K562 (cell line): ENCODE results near the gene TBC1D5. TPM values are rescaled to one million over a fixed set of nuclear protein-coding genes. Genes with fewer than 3 reads are reported as not detected.
A peak's percentile ranks its signal among the peaks of the same experiment; 100 is the strongest.

ENCODE experiments used
- CBX3 ChIP-seq, 2 experiments: IDR thresholded peaks; 1 replicate in 1 of 2; 2 replicates in 1 of 2; pipeline ENCODE4 v1.6.1; 2012; ENCODE audit warnings: inconsistent platforms in 2 of 2, low read length in 2 of 2, borderline replicate concordance in 1 of 2, control low read depth in 1 of 2
- EP300 ChIP-seq: IDR thresholded peaks from 2 replicates; pipeline ENCODE4 v1.6.1; 2012; ENCODE audit warnings: low read length, improper control_type of control experiment
- KLF6 ChIP-seq: fragments of 250-450 bp; sonication (Bioruptor Pico); IDR thresholded peaks from 2 replicates; pipeline ENCODE4 v1.4.0; 2020; ENCODE audit warnings: mild to moderate bottlenecking, moderate library complexity, borderline replicate concordance
- NR2C1 ChIP-seq, 2 experiments: fragments of 450-650 bp; IDR thresholded peaks; 2 replicates each; pipeline ENCODE4 v1.6.1; 2017; ENCODE audit warnings: mild to moderate bottlenecking in 2 of 2, antibody characterized with exemption in 1 of 2, inconsistent platforms in 1 of 2, missing compliant biosample characterization in 1 of 2, missing genetic modification characterization in 1 of 2
- PKNOX1 ChIP-seq: fragments of 450-650 bp; IDR thresholded peaks from 2 replicates; pipeline ENCODE4 v1.6.1; 2016
- POLR2AphosphoS5 ChIP-seq: IDR thresholded peaks from 2 replicates; pipeline ENCODE4 v1.6.1; 2011; ENCODE audit warnings: mild to moderate bottlenecking, low read depth, low read length, moderate library complexity; ENCODE audit not compliant: control insufficient read depth, insufficient read depth
- POLR2B ChIP-seq: fragments of 450-650 bp; IDR thresholded peaks from 2 replicates; pipeline ENCODE4 v1.6.1; 2018; ENCODE audit warnings: low read depth; ENCODE audit not compliant: partially characterized antibody
- RBBP5 ChIP-seq: fragments of 200-600 bp; sonication (generic); IDR thresholded peaks from 2 replicates; pipeline ENCODE4 v1.6.1; 2012; ENCODE audit warnings: borderline replicate concordance, mild to moderate bottlenecking, low read length, control low read depth, inconsistent platforms; ENCODE audit not compliant: insufficient read depth, poor library complexity, severe bottlenecking
- SMARCA4 ChIP-seq: fragments of 450-650 bp; IDR thresholded peaks from 2 replicates; pipeline ENCODE4 v1.6.1; 2016
- SMARCE1 ChIP-seq: fragments of 450-650 bp; IDR thresholded peaks from 2 replicates; pipeline ENCODE4 v1.7.1; 2016; ENCODE audit warnings: mild to moderate bottlenecking
- SUPT5H ChIP-seq: fragments of 450-650 bp; IDR thresholded peaks from 2 replicates; pipeline ENCODE4 v1.6.1; 2016
- ZEB2 ChIP-seq: fragments of 450-650 bp; IDR thresholded peaks from 2 replicates; pipeline ENCODE4 v1.6.1; 2016
- polyA plus RNA-seq, 8 experiments: library from polyadenylated mRNA; depleted of rRNA in 4 of 8; stranded (reverse) in 5 of 8; unstranded in 3 of 8; fragments of >200 nt; fragmentation: Nextera tagmentation in 2 of 8; fragmentation: Illumina TruSeq in 1 of 8; extraction: Ambion mirVana in 2 of 8; extraction: Trizol in 1 of 8; gene quantifications; 2 replicates each; pipeline versions ENCODE4 v1.2.1 to v1.2.3, GENCODE V29; 2011 to 2014; ENCODE audit warnings: inconsistent platforms in 1 of 8, missing spikeins in 1 of 8
- total RNA-seq, 7 experiments: library from RNA; depleted of rRNA in 6 of 7; stranded (reverse); fragments of >200 nt in 6 of 7; fragmentation: Illumina TruSeq in 2 of 7; extraction: Trizol in 2 of 7; gene quantifications; 2 replicates each; pipeline versions ENCODE4 v1.2.1 to v1.2.3, GENCODE V29; 2011 to 2021; ENCODE audit warnings: low replicate concordance in 1 of 7
- TF ChIP-seq, protein P1 (sequence below), 2 experiments: fragments of 450-650 bp; conservative IDR thresholded peaks; 2 replicates each; pipeline ENCODE4 v1.6.1; 2017; ENCODE audit warnings: mild to moderate bottlenecking in 2 of 2, moderate library complexity in 2 of 2
- TF ChIP-seq, protein P2 (sequence below): fragments of 250-450 bp; sonication (Bioruptor Pico); IDR thresholded peaks from 2 replicates; pipeline ENCODE4 v1.4.0; 2020; ENCODE audit warnings: borderline replicate concordance
- TF ChIP-seq, protein P3 (sequence below): sonication (generic); formaldehyde crosslinking; IDR thresholded peaks from 2 replicates; pipeline ENCODE4 v1.8.1; 2023; ENCODE audit warnings: mild to moderate bottlenecking, missing genetic modification reagents, moderate library complexity
- TF ChIP-seq, protein P4 (sequence below), 3 experiments: IDR thresholded peaks in 2 of 3; conservative IDR thresholded peaks in 1 of 3; 2 replicates each; pipeline ENCODE4 v1.5.1; 2011 to 2012; ENCODE audit warnings: low read length in 3 of 3, mild to moderate bottlenecking in 3 of 3, control low read depth in 2 of 3, improper control_type of control experiment in 1 of 3, inconsistent platforms in 1 of 3, low read depth in 1 of 3, mixed read lengths in 1 of 3, moderate library complexity in 1 of 3; ENCODE audit not compliant: insufficient read depth in 2 of 3
- TF ChIP-seq, protein P5 (sequence below): fragments of 450-650 bp; IDR thresholded peaks from 2 replicates; pipeline ENCODE4 v1.6.1; 2016; ENCODE audit warnings: low read depth, mild to moderate bottlenecking, moderate library complexity

Gene TBC1D5
- total and polyA plus RNA-seq, 9 of the 15 experiments (the other 6 are each of a cell fraction or from before 2014, with no cell fraction given): 2.9 to 38.1 (median 25.6) TPM

DNA sequence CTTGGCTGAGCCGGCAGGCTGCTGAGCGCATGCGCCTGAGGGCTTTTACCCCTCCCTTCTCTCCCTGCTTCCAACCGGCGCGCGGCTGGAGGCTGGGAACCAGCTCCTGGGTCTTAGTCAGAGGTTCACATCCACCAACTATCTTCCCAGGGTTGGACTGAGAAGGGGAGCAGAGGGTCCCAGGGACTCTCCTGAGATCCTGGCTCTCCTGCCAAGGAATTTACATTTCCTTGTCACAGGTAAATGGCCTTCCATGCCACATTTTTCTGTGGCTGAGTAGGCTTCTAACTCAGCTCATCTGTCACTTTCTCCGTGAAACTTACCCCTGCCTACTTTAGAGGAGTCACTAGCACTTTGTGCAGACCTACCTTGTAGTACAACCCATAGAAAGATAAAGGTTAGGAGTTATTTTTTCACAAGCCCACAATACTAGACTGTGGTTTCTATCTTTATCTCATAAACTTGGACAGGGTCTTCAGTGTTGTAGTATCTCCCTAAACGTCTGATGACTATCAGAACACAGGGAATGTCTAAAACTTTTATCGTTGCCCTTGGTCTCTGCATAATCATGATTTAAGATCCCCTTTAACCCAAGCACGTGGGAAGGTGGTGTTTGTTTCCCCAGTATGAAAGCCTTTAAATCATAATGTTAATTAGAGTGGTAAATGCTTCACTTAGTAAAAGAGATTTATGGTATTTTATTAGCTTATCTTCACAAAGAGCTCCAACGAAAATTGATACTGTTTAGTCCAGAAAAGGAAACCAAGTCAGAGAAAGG is 638 bp upstream of the TBC1D5 start (continued):
- TF ChIP-seq, protein P1, sequence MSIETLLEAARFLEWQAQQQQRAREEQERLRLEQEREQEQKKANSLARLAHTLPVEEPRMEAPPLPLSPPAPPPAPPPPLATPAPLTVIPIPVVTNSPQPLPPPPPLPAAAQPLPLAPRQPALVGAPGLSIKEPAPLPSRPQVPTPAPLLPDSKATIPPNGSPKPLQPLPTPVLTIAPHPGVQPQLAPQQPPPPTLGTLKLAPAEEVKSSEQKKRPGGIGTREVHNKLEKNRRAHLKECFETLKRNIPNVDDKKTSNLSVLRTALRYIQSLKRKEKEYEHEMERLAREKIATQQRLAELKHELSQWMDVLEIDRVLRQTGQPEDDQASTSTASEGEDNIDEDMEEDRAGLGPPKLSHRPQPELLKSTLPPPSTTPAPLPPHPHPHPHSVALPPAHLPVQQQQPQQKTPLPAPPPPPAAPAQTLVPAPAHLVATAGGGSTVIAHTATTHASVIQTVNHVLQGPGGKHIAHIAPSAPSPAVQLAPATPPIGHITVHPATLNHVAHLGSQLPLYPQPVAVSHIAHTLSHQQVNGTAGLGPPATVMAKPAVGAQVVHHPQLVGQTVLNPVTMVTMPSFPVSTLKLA (conservative IDR thresholded peaks at IDR 0.05): 0 out of 4 replicates have a peak, but pooled peaks of 1 of the 2 experiments have one; percentile 5
- peak; percentile 66 for TF ChIP-seq POLR2B
- 0 out of 2 replicates have a peak, but pooled peaks have one; percentile 60 for TF ChIP-seq POLR2AphosphoS5
- TF ChIP-seq CBX3 (IDR thresholded peaks at IDR 0.05; ENCODE audit: borderline replicate concordance in 1 of 2, low read length in 2 of 2): 0 out of 3 replicates have a peak, but pooled peaks of 1 of the 2 experiments have one; percentile 5
- TF ChIP-seq SMARCA4: 0 out of 2 replicates have a peak, but pooled peaks have one; percentile 58
- 0 out of 2 replicates have a peak, but pooled peaks have one; percentile 13 for TF ChIP-seq ZEB2
- TF ChIP-seq NR2C1 (IDR thresholded peaks at IDR 0.05): no peak
- TF ChIP-seq NR2C1 (tag; IDR thresholded peaks at IDR 0.05): 0 out of 2 replicates have a peak, but pooled peaks have one; percentile 4
- peak; percentile 42; the same call in 1 of the 2 replicates for TF ChIP-seq KLF6 (CRISPR knock-in tag)
- TF ChIP-seq, protein P2, sequence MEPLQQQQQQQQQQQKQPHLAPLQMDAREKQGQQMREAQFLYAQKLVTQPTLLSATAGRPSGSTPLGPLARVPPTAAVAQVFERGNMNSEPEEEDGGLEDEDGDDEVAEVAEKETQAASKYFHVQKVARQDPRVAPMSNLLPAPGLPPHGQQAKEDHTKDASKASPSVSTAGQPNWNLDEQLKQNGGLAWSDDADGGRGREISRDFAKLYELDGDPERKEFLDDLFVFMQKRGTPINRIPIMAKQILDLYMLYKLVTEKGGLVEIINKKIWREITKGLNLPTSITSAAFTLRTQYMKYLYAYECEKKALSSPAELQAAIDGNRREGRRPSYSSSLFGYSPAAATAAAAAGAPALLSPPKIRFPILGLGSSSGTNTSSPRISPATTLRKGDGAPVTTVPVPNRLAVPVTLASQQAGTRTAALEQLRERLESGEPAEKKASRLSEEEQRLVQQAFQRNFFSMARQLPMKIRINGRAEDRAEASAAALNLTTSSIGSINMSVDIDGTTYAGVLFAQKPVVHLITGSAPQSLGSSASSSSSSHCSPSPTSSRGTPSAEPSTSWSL (CRISPR knock-in tag): 0 out of 2 replicates have a peak, but pooled peaks have one; percentile 6
- TF ChIP-seq RBBP5: no peak
- TF ChIP-seq, protein P3, sequence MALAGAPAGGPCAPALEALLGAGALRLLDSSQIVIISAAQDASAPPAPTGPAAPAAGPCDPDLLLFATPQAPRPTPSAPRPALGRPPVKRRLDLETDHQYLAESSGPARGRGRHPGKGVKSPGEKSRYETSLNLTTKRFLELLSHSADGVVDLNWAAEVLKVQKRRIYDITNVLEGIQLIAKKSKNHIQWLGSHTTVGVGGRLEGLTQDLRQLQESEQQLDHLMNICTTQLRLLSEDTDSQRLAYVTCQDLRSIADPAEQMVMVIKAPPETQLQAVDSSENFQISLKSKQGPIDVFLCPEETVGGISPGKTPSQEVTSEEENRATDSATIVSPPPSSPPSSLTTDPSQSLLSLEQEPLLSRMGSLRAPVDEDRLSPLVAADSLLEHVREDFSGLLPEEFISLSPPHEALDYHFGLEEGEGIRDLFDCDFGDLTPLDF (CRISPR knock-in tag): 0 out of 2 replicates have a peak, but pooled peaks have one; percentile 16
- peak; percentile 63; the same call in 1 of the 2 replicates for TF ChIP-seq PKNOX1
- peak; percentile 66 for TF ChIP-seq SUPT5H
- peak; percentile 65; the same call in 1 of the 2 replicates for TF ChIP-seq SMARCE1
- TF ChIP-seq, protein P4, sequence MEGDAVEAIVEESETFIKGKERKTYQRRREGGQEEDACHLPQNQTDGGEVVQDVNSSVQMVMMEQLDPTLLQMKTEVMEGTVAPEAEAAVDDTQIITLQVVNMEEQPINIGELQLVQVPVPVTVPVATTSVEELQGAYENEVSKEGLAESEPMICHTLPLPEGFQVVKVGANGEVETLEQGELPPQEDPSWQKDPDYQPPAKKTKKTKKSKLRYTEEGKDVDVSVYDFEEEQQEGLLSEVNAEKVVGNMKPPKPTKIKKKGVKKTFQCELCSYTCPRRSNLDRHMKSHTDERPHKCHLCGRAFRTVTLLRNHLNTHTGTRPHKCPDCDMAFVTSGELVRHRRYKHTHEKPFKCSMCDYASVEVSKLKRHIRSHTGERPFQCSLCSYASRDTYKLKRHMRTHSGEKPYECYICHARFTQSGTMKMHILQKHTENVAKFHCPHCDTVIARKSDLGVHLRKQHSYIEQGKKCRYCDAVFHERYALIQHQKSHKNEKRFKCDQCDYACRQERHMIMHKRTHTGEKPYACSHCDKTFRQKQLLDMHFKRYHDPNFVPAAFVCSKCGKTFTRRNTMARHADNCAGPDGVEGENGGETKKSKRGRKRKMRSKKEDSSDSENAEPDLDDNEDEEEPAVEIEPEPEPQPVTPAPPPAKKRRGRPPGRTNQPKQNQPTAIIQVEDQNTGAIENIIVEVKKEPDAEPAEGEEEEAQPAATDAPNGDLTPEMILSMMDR (IDR thresholded peaks at IDR 0.05 in 2 of 3, conservative IDR thresholded peaks at IDR 0.05 in 1 of 3; ENCODE audit: insufficient read depth in 2 of 3, low read depth in 1 of 3, low read length in 3 of 3): no peak
- TF ChIP-seq, protein P5, sequence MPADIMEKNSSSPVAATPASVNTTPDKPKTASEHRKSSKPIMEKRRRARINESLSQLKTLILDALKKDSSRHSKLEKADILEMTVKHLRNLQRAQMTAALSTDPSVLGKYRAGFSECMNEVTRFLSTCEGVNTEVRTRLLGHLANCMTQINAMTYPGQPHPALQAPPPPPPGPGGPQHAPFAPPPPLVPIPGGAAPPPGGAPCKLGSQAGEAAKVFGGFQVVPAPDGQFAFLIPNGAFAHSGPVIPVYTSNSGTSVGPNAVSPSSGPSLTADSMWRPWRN: peak; percentile 13; the same call in 1 of the 2 replicates
- TF ChIP-seq EP300: peak; percentile 17; the same call in 1 of the 2 replicates
